Suprapubic skin (tissue), 4 donors: ENCODE measurements around the gene TBCA. TPM values are rescaled to one million over a fixed set of nuclear protein-coding genes. Genes with fewer than 3 reads are reported as not detected.

Experiments used
- DNase-seq, 2 donors: peaks; one replicate each; pipeline ENCODE4 v3.0.0-alpha.2; 2019; ENCODE audit warnings: low spot score in 2 of 2
- H3K27ac ChIP-seq: fragments of 200-600 bp; sonication (generic); one replicate; pipeline ENCODE4 v1.5.1; 2019
- H3K27me3 ChIP-seq: fragments of 200-600 bp; sonication (generic); one replicate; pipeline ENCODE4 v1.5.1; 2019
- H3K36me3 ChIP-seq: fragments of 200-600 bp; sonication (generic); one replicate; pipeline ENCODE4 v1.5.1; 2019
- H3K4me1 ChIP-seq: fragments of 200-600 bp; sonication (generic); one replicate; pipeline ENCODE4 v1.5.1; 2019
- H3K4me3 ChIP-seq: fragments of 200-600 bp; sonication (generic); one replicate; pipeline ENCODE4 v1.5.1; 2019; ENCODE audit warnings: mild to moderate bottlenecking
- H3K9me3 ChIP-seq: fragments of 200-600 bp; sonication (generic); one replicate; pipeline ENCODE4 v1.5.1; 2019
- CTCF ChIP-seq, 2 donors: fragments of 200-600 bp in 1 of 2; fragments of 450-650 bp in 1 of 2; sonication (generic) in 1 of 2; IDR thresholded peaks; one replicate each; pipeline ENCODE4 v1.5.1; 2016 to 2019; ENCODE audit warnings: antibody characterized with exemption in 2 of 2, mild to moderate bottlenecking in 1 of 2, moderate library complexity in 1 of 2
- EP300 ChIP-seq: sonication (generic); formaldehyde crosslinking; IDR thresholded peaks from one replicate; pipeline ENCODE4 v1.6.1; 2017; ENCODE audit warnings: antibody characterized with exemption
- POLR2A ChIP-seq, 2 donors: fragments of 450-650 bp; IDR thresholded peaks; one replicate each; pipeline ENCODE4 v1.6.1; 2017; ENCODE audit warnings: antibody characterized with exemption in 2 of 2, mild to moderate bottlenecking in 2 of 2, moderate library complexity in 2 of 2
- POLR2AphosphoS5 ChIP-seq, 3 donors: sonication (generic); formaldehyde crosslinking; IDR thresholded peaks; one replicate each; pipeline ENCODE4 v1.6.1; 2017; ENCODE audit warnings: antibody characterized with exemption in 3 of 3
- WGBS: methylation state at CpG from one replicate; pipeline ENCODE4 v1.1.5; 2018; 5-methylcytosine and 5-hydroxymethylcytosine counted together
- total RNA-seq, 4 donors: library from RNA; depleted of rRNA; stranded (reverse); fragments of >200 nt; gene quantifications; one replicate each; pipeline ENCODE4 v1.1.0, GENCODE V29; 2016

Gene TBCA
- total RNA-seq, 4 donors from 2014 or later = 74.7 to 120 (median 94.5) TPM

- Histone ChIP-seq H3K4me3 (no peak overlapping the region), H3K9me3 (no peaks in the 10 kb centered on the region), H3K4me1 (no peaks in the 10 kb centered on the region), H3K27ac (no peak overlapping the region), H3K27me3 (no peaks in the 10 kb centered on the region), H3K36me3 (no peaks in the 10 kb centered on the region)
- WGBS = 100% methylated on average over 2 of the region's 2 CpGs
- no peak for TF ChIP-seq POLR2A (IDR thresholded peaks at IDR 0.05)
- DNase-seq = no peak
Measured at GRCh38 chr5:77744116-77744515, 32.0 kb downstream of the TBCA start.

- WGBS = 84% methylated on average over 3 of the region's 3 CpGs
- no peak overlapping the region for H3K27ac ChIP-seq
- no peak for DNase-seq
- TF ChIP-seq CTCF (IDR thresholded peaks at IDR 0.05) (no peak), POLR2A (IDR thresholded peaks at IDR 0.05) (no peak), POLR2AphosphoS5 (IDR thresholded peaks at IDR 0.05) (no peak), EP300 (no peak)
- H3K4me1 ChIP-seq = no peaks in the 10 kb centered on the region
- no peaks in the 10 kb centered on the region for H3K36me3 ChIP-seq
- no peaks in the 10 kb centered on the region for H3K9me3 ChIP-seq
- no peaks in the 10 kb centered on the region for H3K27me3 ChIP-seq
- no peak overlapping the region for H3K4me3 ChIP-seq
Measured at GRCh38 chr5:77743181-77743580, 33.0 kb downstream of the TBCA start.

GRCh38 chr5:77741608-77742007, 34.5 kb downstream of the TBCA start:
- no peak overlapping the region for H3K4me3 ChIP-seq
- no peaks in the 10 kb centered on the region for H3K4me1 ChIP-seq
- H3K9me3 ChIP-seq = no peaks in the 10 kb centered on the region
- no peak for TF ChIP-seq EP300
- no peak for TF ChIP-seq POLR2A (IDR thresholded peaks at IDR 0.05)
- no peak for TF ChIP-seq POLR2AphosphoS5 (IDR thresholded peaks at IDR 0.05)
- no peak for TF ChIP-seq CTCF (IDR thresholded peaks at IDR 0.05)
- no peak for DNase-seq
- no peaks in the 10 kb centered on the region for H3K36me3 ChIP-seq
- H3K27ac ChIP-seq = no peak overlapping the region
- no peaks in the 10 kb centered on the region for H3K27me3 ChIP-seq
- WGBS = 88% methylated on average over 3 of the region's 3 CpGs

- no peak for TF ChIP-seq EP300
- TF ChIP-seq POLR2AphosphoS5 (IDR thresholded peaks at IDR 0.05) = no peak
- no peak for TF ChIP-seq POLR2A (IDR thresholded peaks at IDR 0.05)
- no peak for TF ChIP-seq CTCF (IDR thresholded peaks at IDR 0.05)
- no peaks in the 10 kb centered on the region for H3K4me1 ChIP-seq
- no peaks in the 10 kb centered on the region for H3K27me3 ChIP-seq
- peaks cover 7% of the 10 kb centered on the region for H3K9me3 ChIP-seq
- H3K27ac ChIP-seq = no peak overlapping the region
- no peak for DNase-seq
- WGBS = over 99% methylated on average over 2 of the region's 2 CpGs
- H3K36me3 ChIP-seq = no peaks in the 10 kb centered on the region
- no peak overlapping the region for H3K4me3 ChIP-seq
Measured at GRCh38 chr5:77734885-77735284, 41.3 kb downstream of the TBCA start.

- WGBS = 94% methylated on average over 3 of the region's 3 CpGs
- Histone ChIP-seq H3K27ac (no peak overlapping the region), H3K4me1 (no peaks in the 10 kb centered on the region), H3K27me3 (no peaks in the 10 kb centered on the region), H3K36me3 (no peaks in the 10 kb centered on the region), H3K9me3 (peaks cover 7% of the 10 kb centered on the region), H3K4me3 (no peak overlapping the region)
- DNase-seq = no peak
- no peak for TF ChIP-seq CTCF (IDR thresholded peaks at IDR 0.05)
- no peak for TF ChIP-seq POLR2AphosphoS5 (IDR thresholded peaks at IDR 0.05)
- no peak for TF ChIP-seq POLR2A (IDR thresholded peaks at IDR 0.05)
- TF ChIP-seq EP300 = no peak
Measured at GRCh38 chr5:77733130-77733529, 43.0 kb downstream of the TBCA start.

- H3K36me3 ChIP-seq = no peaks in the 10 kb centered on the region
- TF ChIP-seq EP300 = no peak
- TF ChIP-seq POLR2A (IDR thresholded peaks at IDR 0.05) = no peak
- TF ChIP-seq CTCF (IDR thresholded peaks at IDR 0.05) = no peak
- no peak for TF ChIP-seq POLR2AphosphoS5 (IDR thresholded peaks at IDR 0.05)
- H3K27ac ChIP-seq = no peak overlapping the region
- H3K4me3 ChIP-seq = no peak overlapping the region
- no peaks in the 10 kb centered on the region for H3K4me1 ChIP-seq
- no peaks in the 10 kb centered on the region for H3K9me3 ChIP-seq
- no peaks in the 10 kb centered on the region for H3K27me3 ChIP-seq
- WGBS = 93% methylated on average over 3 of the region's 3 CpGs
- no peak for DNase-seq
Measured at GRCh38 chr5:77727190-77727589, 48.9 kb downstream of the TBCA start.
